Neural progenitor cell (in vitro differentiated cells): ENCODE measurements around the gene CDC42EP3.

Experiments
- CTCF ChIP-seq: fragments of 200-600 bp; sonication (generic); IDR thresholded peaks from 2 replicates; pipeline ENCODE4 v1.5.1; 2017; ENCODE audit warnings: antibody characterized with exemption, mild to moderate bottlenecking
- EZH2 ChIP-seq: fragments of 200-600 bp; sonication (generic); IDR thresholded peaks from 2 replicates; pipeline ENCODE4 v1.6.1; 2017; ENCODE audit warnings: antibody characterized with exemption, mild to moderate bottlenecking, moderate library complexity

- TF ChIP-seq CTCF (no peak), EZH2 (no peak)
Measured at GRCh38 chr2:37601569-37601968, 69.9 kb downstream of the CDC42EP3 start.
